HepG2 (cell line): ENCODE results near the gene CYP2J2.
A peak's percentile ranks its signal among the peaks of the same experiment; 100 is the strongest.

Source experiments
- CCAR2 ChIP-seq: fragments of 200-400 bp; formaldehyde crosslinking; optimal IDR thresholded peaks from 2 replicates; pipeline ENCODE3; 2018; ENCODE audit warnings: low read depth, mild to moderate bottlenecking, low read length, moderate library complexity
- CTCF ChIP-seq: sonication (generic); formaldehyde crosslinking; IDR thresholded peaks from 2 replicates; pipeline ENCODE4 v1.5.0; 2020; ENCODE audit warnings: mild to moderate bottlenecking, missing genetic modification reagents, moderate library complexity
- DR1 ChIP-seq: sonication (generic); formaldehyde crosslinking; IDR thresholded peaks from 2 replicates; pipeline ENCODE4 v1.8.0; 2021; ENCODE audit warnings: mild to moderate bottlenecking, missing genetic modification reagents, inconsistent platforms
- EP300 ChIP-seq, 3 experiments: sonication (generic) in 1 of 3; formaldehyde crosslinking in 1 of 3; IDR thresholded peaks; 2 replicates each; pipeline versions ENCODE4 v1.5.1 to v1.6.1; 2011 to 2020; ENCODE audit warnings: low read depth in 2 of 3, low read length in 2 of 3, borderline replicate concordance in 1 of 3, improper control_type of control experiment in 1 of 3, mild to moderate bottlenecking in 1 of 3, missing genetic modification reagents in 1 of 3, moderate library complexity in 1 of 3
- EZH2 ChIP-seq: conservative IDR thresholded peaks from 2 replicates; pipeline ENCODE4 v1.6.1; 2012; ENCODE audit warnings: mild to moderate bottlenecking, low read depth, low read length, moderate library complexity
- GABPA ChIP-seq, 2 experiments: IDR thresholded peaks; 2 replicates each; pipeline ENCODE4 v1.6.1; 2011 to 2016; ENCODE audit warnings: low read depth in 2 of 2, low read length in 1 of 2, missing biosample characterization in 1 of 2, missing genetic modification characterization in 1 of 2
- IKZF1 ChIP-seq: fragments of 450-650 bp; IDR thresholded peaks from 2 replicates; pipeline ENCODE4 v1.7.1; 2016
- MTERF4 ChIP-seq: sonication (generic); formaldehyde crosslinking; IDR thresholded peaks from 2 replicates; pipeline ENCODE4 v1.8.0; 2023; ENCODE audit warnings: mild to moderate bottlenecking, missing genetic modification reagents
- THAP7 ChIP-seq: sonication (generic); formaldehyde crosslinking; IDR thresholded peaks from 2 replicates; pipeline ENCODE4 v1.8.1; 2023; ENCODE audit warnings: mild to moderate bottlenecking, missing genetic modification reagents
- ZBTB33 ChIP-seq: sonication (generic); formaldehyde crosslinking; IDR thresholded peaks from 2 replicates; pipeline ENCODE4 v1.4.0; 2020; ENCODE audit warnings: missing genetic modification reagents
- ZSCAN29 ChIP-seq: sonication (generic); formaldehyde crosslinking; conservative IDR thresholded peaks from 2 replicates; pipeline ENCODE4 v1.4.0; 2020; ENCODE audit warnings: mild to moderate bottlenecking, missing genetic modification reagents

GRCh38 chr1:59926381-59927123 lies at the start of gene CYP2J2:
- no peak for TF ChIP-seq THAP7 (CRISPR knock-in tag)
- no peak for TF ChIP-seq ZSCAN29 (CRISPR knock-in tag)
- no peak for TF ChIP-seq CTCF (CRISPR knock-in tag)
- TF ChIP-seq EP300 (IDR thresholded peaks at IDR 0.05; ENCODE audit: low read depth in 2 of 2, low read length in 2 of 2): no peak
- no peak for TF ChIP-seq EP300 (CRISPR knock-in tag; IDR thresholded peaks at IDR 0.05; ENCODE audit: borderline replicate concordance)
- TF ChIP-seq IKZF1: no peak
- TF ChIP-seq DR1 (CRISPR knock-in tag): no peak
- TF ChIP-seq MTERF4: no peak; the same call in 1 of the 2 replicates
- no peak for TF ChIP-seq EZH2
- no peak for TF ChIP-seq CCAR2
- no peak for TF ChIP-seq ZBTB33 (CRISPR knock-in tag)
- peak; percentile 28; the same call in 1 of the 2 replicates for TF ChIP-seq GABPA (IDR thresholded peaks at IDR 0.05; ENCODE audit: low read depth, low read length)
- TF ChIP-seq GABPA (CRISPR knock-in tag; IDR thresholded peaks at IDR 0.05; ENCODE audit: low read depth): peak; percentile 66; the same call in 1 of the 2 replicates
